GM18499 (cell line): ENCODE results near the gene RAD50.
A peak's percentile ranks its signal among the peaks of the same experiment; 100 is the strongest.

Experiments used
- ATAC-seq: cut with Tn5 transposase; IDR thresholded peaks from one replicate; pipeline ENCODE4 v1.9.1; 2021; ENCODE audit warnings: moderate number of reproducible peaks; ENCODE audit not compliant: insufficient read depth, unreplicated experiment

The RAD50 gene

GRCh38 chr5:132671000-132671399, 114.2 kb downstream of the RAD50 start:
- no peak for ATAC-seq

GRCh38 chr5:132673488-132673887, 116.7 kb downstream of the RAD50 start:
- no peak for ATAC-seq

GRCh38 chr5:132673939-132674630, 117.3 kb downstream of the RAD50 start, which contains the start of gene IL4:
TSS of gene IL4 (plus strand) at chr5:132673989. CDS start at chr5:132674051, 62 bp downstream.
- no peak for ATAC-seq

GRCh38 chr5:132674671-132675506, 118.1 kb downstream of the RAD50 start:
- peak; percentile 64 for ATAC-seq

- no peak for ATAC-seq
Measured at GRCh38 chr5:132675936-132676689, 119.3 kb downstream of the RAD50 start.

GRCh38 chr5:132677191-132677590, 120.4 kb downstream of the RAD50 start:
- no peak for ATAC-seq

- no peak for ATAC-seq
Measured at GRCh38 chr5:132677682-132678400, 121.1 kb downstream of the RAD50 start.

GRCh38 chr5:132678735-132679134, 122.0 kb downstream of the RAD50 start:
- no peak for ATAC-seq

- no peak for ATAC-seq
Measured at GRCh38 chr5:132679166-132679565, 122.4 kb downstream of the RAD50 start.

- no peak for ATAC-seq
Measured at GRCh38 chr5:132679717-132680380, 123.1 kb downstream of the RAD50 start.

- no peak for ATAC-seq
Measured at GRCh38 chr5:132680780-132681475, 124.2 kb downstream of the RAD50 start.

- ATAC-seq, result no peak
Measured at GRCh38 chr5:132681476-132681831, 124.7 kb downstream of the RAD50 start.

GRCh38 chr5:132681983-132682382, 125.2 kb downstream of the RAD50 start:
- ATAC-seq, result no peak

GRCh38 chr5:132684491-132684890, 127.7 kb downstream of the RAD50 start:
- ATAC-seq, result no peak

GRCh38 chr5:132684922-132685720, 128.3 kb downstream of the RAD50 start:
- no peak for ATAC-seq

GRCh38 chr5:132686193-132686592, 129.4 kb downstream of the RAD50 start:
- ATAC-seq, result no peak

- no peak for ATAC-seq
Measured at GRCh38 chr5:132687995-132688394, 131.2 kb downstream of the RAD50 start.

- ATAC-seq, result no peak
Measured at GRCh38 chr5:132688536-132689339, 132.0 kb downstream of the RAD50 start.
